Transverse colon (tissue), 4 donors: ENCODE results near the gene IRAK4. TPM values are rescaled to one million over a fixed set of nuclear protein-coding genes. Genes with fewer than 3 reads are reported as not detected.

Experiments used
- DNase-seq: peaks from one replicate; pipeline ENCODE4 v3.0.0-alpha.2; 2019
- H3K27ac ChIP-seq, 4 donors: fragments of 200-600 bp; sonication (generic); 2 replicates each; pipeline ENCODE4 v1.5.1; 2016 to 2018; ENCODE audit warnings: inconsistent platforms in 4 of 4
- H3K27me3 ChIP-seq: fragments of 200-600 bp; sonication (generic); 2 replicates; pipeline ENCODE4 v1.5.1; 2017; ENCODE audit warnings: inconsistent platforms
- H3K36me3 ChIP-seq, 4 donors: fragments of 200-600 bp; sonication (generic); 2 replicates each; pipeline ENCODE4 v1.5.1; 2017 to 2019; ENCODE audit warnings: inconsistent platforms in 4 of 4
- H3K4me1 ChIP-seq, 4 donors: fragments of 200-600 bp; sonication (generic); 2 replicates each; pipeline ENCODE4 v1.5.1; 2017 to 2020; ENCODE audit warnings: inconsistent platforms in 4 of 4
- H3K4me3 ChIP-seq, 4 donors: fragments of 200-600 bp; sonication (generic); 1 replicate in 1 of 4; 2 replicates in 3 of 4; pipeline versions ENCODE4 v1.5.1 to v1.6.1; 2017 to 2019; ENCODE audit warnings: inconsistent platforms in 4 of 4
- H3K9me3 ChIP-seq, 2 donors: fragments of 200-600 bp; sonication (generic); 2 replicates each; pipeline ENCODE4 v1.5.1; 2017 to 2019; ENCODE audit warnings: inconsistent platforms in 2 of 2
- CTCF ChIP-seq, 5 experiments: fragments of 200-600 bp in 3 of 5; fragments of 450-650 bp in 2 of 5; sonication (generic) in 3 of 5; IDR thresholded peaks; 1 replicate in 2 of 5; 2 replicates in 3 of 5; pipeline ENCODE4 v1.5.1; 2016 to 2017; ENCODE audit warnings: antibody characterized with exemption in 5 of 5, inconsistent platforms in 3 of 5, mild to moderate bottlenecking in 2 of 5, moderate library complexity in 1 of 5
- EP300 ChIP-seq: sonication (generic); formaldehyde crosslinking; IDR thresholded peaks from one replicate; pipeline ENCODE4 v1.6.1; 2017; ENCODE audit warnings: antibody characterized with exemption, low read depth
- POLR2A ChIP-seq: fragments of 450-650 bp; IDR thresholded peaks from one replicate; pipeline ENCODE4 v1.6.1; 2016; ENCODE audit warnings: antibody characterized with exemption, mild to moderate bottlenecking, moderate library complexity
- POLR2AphosphoS5 ChIP-seq, 3 donors: sonication (generic); formaldehyde crosslinking; IDR thresholded peaks; one replicate each; pipeline ENCODE4 v1.6.1; 2016; ENCODE audit warnings: antibody characterized with exemption in 3 of 3
- WGBS, 2 donors: methylation state at CpG; one replicate each; pipeline ENCODE4 v1.1.5; 2018; ENCODE audit warnings: low coverage in 1 of 2; 5-methylcytosine and 5-hydroxymethylcytosine counted together
- in situ Hi-C, 4 donors: fragments of 200-750 bp; cut with MboI; loops; one replicate each; pipeline versions ENCODE4 v1.15.0 to v1.15.1; 2017; ENCODE audit warnings: low sequenced_read_pairs in 3 of 4, low pct_ligation_motif_present in 1 of 4, low pct_unique_long_range_greater_than_20kb in 1 of 4
- intact Hi-C: fragments of 100-400 bp; cut with DNase I; formaldehyde crosslinking; loops from one replicate; pipeline ENCODE4 v1.15.1; 2023; ENCODE audit warnings: low total_unique reads
- total RNA-seq, 4 donors: library from RNA; depleted of rRNA; stranded (reverse); fragments of >200 nt; gene quantifications; one replicate each; pipeline ENCODE4 v1.1.0, GENCODE V29; 2016

The IRAK4 gene
- total RNA-seq, 4 donors from 2014 or later: 6.6 to 39.7 (median 19.0) TPM

- TF ChIP-seq EP300 (no peak), CTCF (IDR thresholded peaks at IDR 0.05) (no peak), POLR2A (no peak), POLR2AphosphoS5 (IDR thresholded peaks at IDR 0.05) (no peak)
- no peak for DNase-seq
- in situ Hi-C loops (no loop called here), intact Hi-C loops (no loop called here)
- WGBS, 2 donors: 77 to 81% methylated on average over 3 of the region's 3 CpGs
- H3K9me3 ChIP-seq: no peaks in the 10 kb centered on the region
- no peaks in the 10 kb centered on the region for H3K27me3 ChIP-seq
- H3K36me3 ChIP-seq: peaks cover 0 to 34% (median 8%) of the 10 kb centered on the region in 4 donors
- no peak overlapping the region for H3K4me3 ChIP-seq
- no peak overlapping the region for H3K27ac ChIP-seq
- no peaks in the 10 kb centered on the region for H3K4me1 ChIP-seq
These were observed 21.8 kb upstream of the IRAK4 start for GRCh38 chr12:43736927-43737440.

- H3K36me3 ChIP-seq: peaks cover 0 to 39% (median 8%) of the 10 kb centered on the region in 4 donors
- WGBS, 2 donors: 57 to 70% methylated on average over 1 to 2 of the region's 2 CpGs
These were observed 21.1 kb upstream of the IRAK4 start for GRCh38 chr12:43737646-43738045.

DNA sequence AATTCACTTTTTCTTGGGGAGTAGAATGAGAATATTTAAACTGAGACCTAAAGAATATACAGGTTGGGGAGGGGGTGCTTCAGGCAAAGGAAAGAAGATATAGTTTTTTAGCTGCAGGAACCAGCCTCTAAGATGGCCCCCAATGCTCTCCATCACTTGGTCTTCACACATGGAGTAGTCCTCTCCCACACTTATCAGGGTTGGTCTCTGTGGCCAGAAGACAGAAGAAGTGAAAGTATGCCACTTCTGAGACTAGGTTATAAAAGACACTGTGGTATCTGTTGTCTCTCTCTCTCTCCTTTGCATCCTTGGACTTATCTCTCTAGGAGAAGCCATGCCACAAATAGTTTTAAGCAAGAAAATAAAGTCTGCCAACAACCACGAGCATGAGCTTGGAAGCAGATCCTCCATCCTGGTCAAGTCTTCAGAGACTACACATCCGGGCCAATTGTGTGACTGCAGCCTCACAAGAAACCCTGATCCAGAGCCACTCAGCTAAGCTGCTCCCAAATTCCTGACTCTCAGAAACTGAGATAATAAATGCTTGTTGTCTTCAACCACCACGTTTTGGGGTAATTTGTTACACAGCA is 18.1 kb upstream of the IRAK4 start:
- 83 to 100% methylated on average over 1 to 3 of the region's 3 CpGs for WGBS, 2 donors
- peaks cover 0 to 45% (median 11%) of the 10 kb centered on the region in 4 donors for H3K36me3 ChIP-seq
- DNase-seq: no peak
- no peaks in the 10 kb centered on the region for H3K27me3 ChIP-seq
- H3K4me1 ChIP-seq: no peaks in the 10 kb centered on the region
- in situ Hi-C loops (no loop called here), intact Hi-C loops (no loop called here)
- H3K9me3 ChIP-seq: no peaks in the 10 kb centered on the region
- H3K27ac ChIP-seq: no peak overlapping the region
- no peak for TF ChIP-seq EP300
- TF ChIP-seq POLR2A: no peak
- no peak for TF ChIP-seq CTCF (IDR thresholded peaks at IDR 0.05)
- no peak overlapping the region for H3K4me3 ChIP-seq

More at GRCh38 chr12:43737646-43738045, 21.1 kb upstream of the IRAK4 start:
- Histone ChIP-seq H3K9me3 (no peaks in the 10 kb centered on the region), H3K4me3 (no peak overlapping the region), H3K27me3 (no peaks in the 10 kb centered on the region), H3K4me1 (no peaks in the 10 kb centered on the region), H3K27ac (no peak overlapping the region)
- intact Hi-C loops: no loop called here
- in situ Hi-C loops: no loop called here
- no peak for DNase-seq
- TF ChIP-seq EP300 (no peak), POLR2AphosphoS5 (IDR thresholded peaks at IDR 0.05) (no peak), CTCF (IDR thresholded peaks at IDR 0.05) (no peak), POLR2A (no peak)

- DNase-seq: no peak
- Histone ChIP-seq H3K27ac (no peak overlapping the region), H3K4me3 (no peak overlapping the region), H3K27me3 (no peaks in the 10 kb centered on the region), H3K4me1 (no peaks in the 10 kb centered on the region), H3K36me3 (peaks cover 0 to 41% (median 6%) of the 10 kb centered on the region in 4 donors), H3K9me3 (no peaks in the 10 kb centered on the region)
- no peak for TF ChIP-seq POLR2AphosphoS5 (IDR thresholded peaks at IDR 0.05)
- TF ChIP-seq EP300: no peak
- TF ChIP-seq CTCF (IDR thresholded peaks at IDR 0.05): no peak
- TF ChIP-seq POLR2A: no peak
- intact Hi-C loops (no loop called here), in situ Hi-C loops (no loop called here)
These were observed 16.6 kb upstream of the IRAK4 start for GRCh38 chr12:43742106-43742505.
